K562 (cell line): Measurements from ENCODE around the gene ABHD17C. TPM values are rescaled to one million over a fixed set of nuclear protein-coding genes. Genes with fewer than 3 reads are reported as not detected.

Experiments
- ATAC-seq: fragments of 200-7000 bp; cut with Tn5 transposase; 3 replicates; pipeline ENCODE4 v1.9.1; 2020; ENCODE audit warnings: moderate library complexity
- BruUV-seq: library from RNA; stranded (reverse); fragments of 400-500 nt; replicated peaks from 2 replicates; lab custom pipeline; 2021; lab: Mats Ljungman, UMichigan
- CTCF ChIA-PET: fragments of 300-600 bp; formaldehyde crosslinking; extraction: SDS; loops from one replicate; lab custom pipeline; 2021; ENCODE audit warnings: low intra/inter-chr PET ratio; lab: Yijun Ruan, JAX
- POLR2A ChIA-PET: fragments of 300-600, 350-650 bp; sonication (Branson Sonifier 250); formaldehyde crosslinking; extraction: SDS; loops from one replicate; lab custom pipeline; 2021; ENCODE audit warnings: antibody characterized with exemption, inconsistent platforms; lab: Yijun Ruan, JAX
- DNase-seq, 4 experiments: peaks; one replicate each; pipeline versions ENCODE4 v3.0.0 to v3.0.0-alpha.2; 2011 to 2018; ENCODE audit warnings: low spot score in 3 of 4, mixed read lengths in 3 of 4; ENCODE audit errors: extremely low read depth in 1 of 4
- FAIRE-seq: peaks from 2 replicates; lab custom pipeline; 2011; peaks lifted over from hg19 to GRCh38; lab: Jason Lieb, UNC
- H2AFZ ChIP-seq: 2 replicates; pipeline ENCODE4 v1.6.0; 2011; ENCODE audit warnings: low read depth, low read length, control low read depth, inconsistent platforms
- H3K27ac ChIP-seq: fragments of 200-600 bp; 3 replicates; pipeline ENCODE4 v1.8.0; 2011; ENCODE audit warnings: low read depth, mild to moderate bottlenecking, control low read depth, inconsistent platforms, low read length, moderate library complexity, mixed read lengths; ENCODE audit errors: extremely low read depth
- H3K27me3 ChIP-seq, 2 experiments: fragments of 300-600 bp in 1 of 2; 2 replicates in 1 of 2; 3 replicates in 1 of 2; pipeline versions ENCODE4 v1.6.0 to v1.8.0; 2011; ENCODE audit warnings: inconsistent platforms in 2 of 2, low read length in 2 of 2, mild to moderate bottlenecking in 1 of 2, mixed read lengths in 1 of 2, moderate library complexity in 1 of 2; ENCODE audit not compliant: control insufficient read depth in 2 of 2, insufficient read depth in 2 of 2
- H3K36me3 ChIP-seq: fragments of 300-600 bp; 3 replicates; pipeline ENCODE4 v1.8.0; 2011; ENCODE audit warnings: mild to moderate bottlenecking, low read length, inconsistent platforms; ENCODE audit not compliant: control insufficient read depth, insufficient read depth
- H3K4me1 ChIP-seq, 2 experiments: fragments of 200-600 bp in 1 of 2; replicated peaks in 1 of 2; 2 replicates in 1 of 2; 3 replicates in 1 of 2; pipeline versions ENCODE4 v1.5.1 to v1.8.0; 2011; ENCODE audit warnings: inconsistent platforms in 2 of 2, low read length in 2 of 2, mild to moderate bottlenecking in 1 of 2, mixed read lengths in 1 of 2, moderate library complexity in 1 of 2; ENCODE audit not compliant: control insufficient read depth in 2 of 2, insufficient read depth in 2 of 2
- H3K4me2 ChIP-seq: 2 replicates; pipeline ENCODE4 v1.6.1; 2011; ENCODE audit warnings: low read length, control low read depth, inconsistent platforms, mixed read lengths; ENCODE audit not compliant: insufficient read depth
- H3K4me3 ChIP-seq: fragments of 200-600 bp; sonication (generic), shearing (Covaris generic); 2 replicates; pipeline ENCODE4 v1.5.1; 2016; ENCODE audit warnings: control low read depth, inconsistent platforms
- H3K79me2 ChIP-seq: fragments of 200-600 bp; 3 replicates; pipeline ENCODE4 v1.8.0; 2011; ENCODE audit warnings: low read length, inconsistent platforms; ENCODE audit not compliant: control insufficient read depth, insufficient read depth
- H3K9ac ChIP-seq, 2 experiments: 2 replicates each; pipeline versions ENCODE4 v1.6.0 to v1.6.1; 2011; ENCODE audit warnings: low read depth in 2 of 2, low read length in 2 of 2, control low read depth in 1 of 2, inconsistent platforms in 1 of 2, mild to moderate bottlenecking in 1 of 2, mixed read lengths in 1 of 2; ENCODE audit not compliant: insufficient read depth in 1 of 2
- H3K9me1 ChIP-seq: one replicate; pipeline ENCODE4 v1.6.0; 2011; ENCODE audit warnings: inconsistent platforms, mild to moderate bottlenecking, low read length, moderate library complexity; ENCODE audit not compliant: control insufficient read depth, insufficient read depth
- H3K9me3 ChIP-seq: replicated peaks from 2 replicates; pipeline ENCODE4 v1.5.1; 2011; ENCODE audit warnings: low read depth, low read length, inconsistent platforms; ENCODE audit not compliant: control insufficient read depth, insufficient read depth
- H4K20me1 ChIP-seq: replicated peaks from 2 replicates; pipeline ENCODE4 v1.6.1; 2011; ENCODE audit warnings: low read length, inconsistent platforms, mixed read lengths; ENCODE audit not compliant: control insufficient read depth, insufficient read depth
- BACH1 ChIP-seq: fragments of 200-800 bp; sonication (Bioruptor generic); IDR thresholded peaks from 2 replicates; pipeline ENCODE4 v1.6.1; 2016; ENCODE audit warnings: missing genetic modification characterization, missing compliant biosample characterization
- DIDO1 ChIP-seq: fragments of 450-650 bp; IDR thresholded peaks from 2 replicates; pipeline ENCODE4 v1.6.1; 2016; ENCODE audit warnings: low read depth, missing biosample characterization, missing genetic modification characterization
- FOXK1 ChIP-seq: sonication (generic); formaldehyde crosslinking; IDR thresholded peaks from 2 replicates; pipeline ENCODE4 v1.8.0; 2022; ENCODE audit warnings: missing genetic modification reagents, mild to moderate bottlenecking, borderline replicate concordance
- HNRNPL ChIP-seq: fragments of 200-400 bp; formaldehyde crosslinking; IDR thresholded peaks from 2 replicates; pipeline ENCODE4 v1.6.1; 2017; ENCODE audit warnings: low read depth, mild to moderate bottlenecking, low read length
- MCM3 ChIP-seq: fragments of 450-650 bp; IDR thresholded peaks from 2 replicates; pipeline ENCODE4 v1.6.1; 2016
- PATZ1 ChIP-seq: fragments of 250-450 bp; sonication (Bioruptor Pico); IDR thresholded peaks from 2 replicates; pipeline ENCODE4 v1.5.0; 2020; ENCODE audit warnings: mild to moderate bottlenecking, borderline replicate concordance
- PHB2 ChIP-seq: fragments of 450-650 bp; IDR thresholded peaks from 2 replicates; pipeline ENCODE4 v1.6.1; 2017; ENCODE audit warnings: low read depth
- POLR2G ChIP-seq: fragments of 200-400 bp; formaldehyde crosslinking; IDR thresholded peaks from 2 replicates; pipeline ENCODE4 v1.6.1; 2017; ENCODE audit warnings: low read depth, mild to moderate bottlenecking, antibody characterized with exemption, low read length, moderate library complexity
- RBM15 ChIP-seq: fragments of 200-400 bp; formaldehyde crosslinking; IDR thresholded peaks from 2 replicates; pipeline ENCODE4 v1.6.1; 2018; ENCODE audit warnings: mild to moderate bottlenecking, low read length, moderate library complexity; ENCODE audit not compliant: insufficient read depth
- SMARCE1 ChIP-seq: fragments of 450-650 bp; IDR thresholded peaks from 2 replicates; pipeline ENCODE4 v1.7.1; 2016; ENCODE audit warnings: mild to moderate bottlenecking
- SOX6 ChIP-seq: fragments of 450-650 bp; IDR thresholded peaks from 2 replicates; pipeline ENCODE4 v1.6.1; 2014; ENCODE audit warnings: mild to moderate bottlenecking
- SRSF9 ChIP-seq: fragments of 200-400 bp; formaldehyde crosslinking; IDR thresholded peaks from 2 replicates; pipeline ENCODE4 v1.6.1; 2017; ENCODE audit warnings: low read depth, low read length, borderline replicate concordance
- TGIF2 ChIP-seq: sonication (generic); formaldehyde crosslinking; IDR thresholded peaks from 2 replicates; pipeline ENCODE4 v1.8.1; 2022; ENCODE audit warnings: mild to moderate bottlenecking, missing genetic modification reagents, moderate library complexity
- ZBTB26 ChIP-seq: fragments of 450-650 bp; formaldehyde crosslinking; IDR thresholded peaks from 2 replicates; pipeline ENCODE4 v1.4.0; 2022; ENCODE audit warnings: missing genetic modification characterization
- ZNF830 ChIP-seq: fragments of 250-450 bp; sonication (Bioruptor Pico); IDR thresholded peaks from 2 replicates; pipeline ENCODE4 v1.5.0; 2021; ENCODE audit warnings: mild to moderate bottlenecking
- WGBS: fragments of 100-300 bp; shearing (Covaris generic); methylation state at CpG from one replicate; pipeline ENCODE4 v1.1.6; 2016; ENCODE audit warnings: low coverage, mixed read lengths; ENCODE audit not compliant: insufficient coverage; ENCODE audit errors: missing lambda C conversion rate; 5-methylcytosine and 5-hydroxymethylcytosine counted together
- in situ Hi-C: fragments of 300-500 bp; cut with MboI; formaldehyde crosslinking; loops from 4 replicates; pipeline ENCODE4 v1.15.0; 2018; ENCODE audit warnings: inconsistent platforms, mixed read lengths
- intact Hi-C: fragments of 100-400 bp; cut with micrococcal nuclease; formaldehyde crosslinking; loops from 2 replicates; pipeline ENCODE4 v1.14.2; 2022
- polyA plus RNA-seq, 8 experiments: library from polyadenylated mRNA; depleted of rRNA in 4 of 8; stranded (reverse) in 5 of 8; unstranded in 3 of 8; fragments of >200 nt; fragmentation: Nextera tagmentation in 2 of 8; fragmentation: Illumina TruSeq in 1 of 8; extraction: Ambion mirVana in 2 of 8; extraction: Trizol in 1 of 8; gene quantifications; 2 replicates each; pipeline versions ENCODE4 v1.2.1 to v1.2.3, GENCODE V29; 2011 to 2014; ENCODE audit warnings: inconsistent platforms in 1 of 8, missing spikeins in 1 of 8
- total RNA-seq, 7 experiments: library from RNA; depleted of rRNA in 6 of 7; stranded (reverse); fragments of >200 nt in 6 of 7; fragmentation: Illumina TruSeq in 2 of 7; extraction: Trizol in 2 of 7; gene quantifications; 2 replicates each; pipeline versions ENCODE4 v1.2.1 to v1.2.3, GENCODE V29; 2011 to 2021; ENCODE audit warnings: low replicate concordance in 1 of 7
- TF ChIP-seq, protein P1 (sequence below): fragments of 250-450 bp; sonication (Bioruptor Pico); IDR thresholded peaks from 2 replicates; pipeline ENCODE4 v1.8.0; 2022; ENCODE audit warnings: moderate library complexity, mild to moderate bottlenecking, inconsistent platforms
- TF ChIP-seq, protein P2 (sequence below): fragments of 450-650 bp; IDR thresholded peaks from 2 replicates; pipeline ENCODE4 v1.6.1; 2016; ENCODE audit warnings: low read depth, mild to moderate bottlenecking, moderate library complexity
- TF ChIP-seq, protein P3 (sequence below): fragments of 450-650 bp; formaldehyde crosslinking; conservative IDR thresholded peaks from 2 replicates; pipeline ENCODE4 v1.4.0; 2022; ENCODE audit warnings: mild to moderate bottlenecking, missing genetic modification characterization

Gene ABHD17C
- total and polyA plus RNA-seq, 9 of the 15 experiments (the other 6 are each of a cell fraction or from before 2014, with no cell fraction given): 0.04 to 0.42 (median 0.19) TPM; not detected in 1

- ATAC-seq (no peak), DNase-seq (no peak), FAIRE-seq (no peak)
- H3K9me3 ChIP-seq: no peaks in the 10 kb centered on the region; the same call in 1 of the 2 replicates
- peaks cover 0 to 15% of the 10 kb centered on the region in 2 experiments; a peak in 2 of 5 replicates for H3K27me3 ChIP-seq
- no peak overlapping the region for H3K27ac ChIP-seq
- H3K4me2 ChIP-seq: no peak overlapping the region
- H3K4me1 ChIP-seq: no peaks in the 10 kb centered on the region
- H4K20me1 ChIP-seq: no peaks in the 10 kb centered on the region
- no peak overlapping the region for H2AFZ ChIP-seq
- no peak overlapping the region for H3K4me3 ChIP-seq
- H3K36me3 ChIP-seq: no peaks in the 10 kb centered on the region
- no peak overlapping the region for H3K9ac ChIP-seq
- no peaks in the 10 kb centered on the region for H3K79me2 ChIP-seq
- intact Hi-C loops: no loop called here
- H3K9me1 ChIP-seq: no peaks in the 10 kb centered on the region
- in situ Hi-C loops: no loop called here
- POLR2A ChIA-PET: interaction anchor here (0.5 kb wide), 1 partner anchor 1161 kb away, joined by 3 read pairs; no protein-coding TSS in a partner anchor
- WGBS: 0% methylated on average over 3 of the region's 3 CpGs
- no TSS peak for BruUV-seq
- CTCF ChIA-PET: no interaction called here
- TF ChIP-seq BACH1 (tag): no peak
- no peak for TF ChIP-seq TGIF2
- no peak for TF ChIP-seq MCM3
- TF ChIP-seq, protein P1, sequence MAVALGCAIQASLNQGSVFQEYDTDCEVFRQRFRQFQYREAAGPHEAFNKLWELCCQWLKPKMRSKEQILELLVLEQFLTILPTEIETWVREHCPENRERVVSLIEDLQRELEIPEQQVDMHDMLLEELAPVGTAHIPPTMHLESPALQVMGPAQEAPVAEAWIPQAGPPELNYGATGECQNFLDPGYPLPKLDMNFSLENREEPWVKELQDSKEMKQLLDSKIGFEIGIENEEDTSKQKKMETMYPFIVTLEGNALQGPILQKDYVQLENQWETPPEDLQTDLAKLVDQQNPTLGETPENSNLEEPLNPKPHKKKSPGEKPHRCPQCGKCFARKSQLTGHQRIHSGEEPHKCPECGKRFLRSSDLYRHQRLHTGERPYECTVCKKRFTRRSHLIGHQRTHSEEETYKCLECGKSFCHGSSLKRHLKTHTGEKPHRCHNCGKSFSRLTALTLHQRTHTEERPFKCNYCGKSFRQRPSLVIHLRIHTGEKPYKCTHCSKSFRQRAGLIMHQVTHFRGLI (CRISPR knock-in tag): no peak
- TF ChIP-seq POLR2G: no peak
- TF ChIP-seq SOX6: no peak
- no peak for TF ChIP-seq ZBTB26 (CRISPR knock-in tag)
- TF ChIP-seq FOXK1 (CRISPR knock-in tag): no peak
- no peak for TF ChIP-seq DIDO1 (tag)
- TF ChIP-seq, protein P2, sequence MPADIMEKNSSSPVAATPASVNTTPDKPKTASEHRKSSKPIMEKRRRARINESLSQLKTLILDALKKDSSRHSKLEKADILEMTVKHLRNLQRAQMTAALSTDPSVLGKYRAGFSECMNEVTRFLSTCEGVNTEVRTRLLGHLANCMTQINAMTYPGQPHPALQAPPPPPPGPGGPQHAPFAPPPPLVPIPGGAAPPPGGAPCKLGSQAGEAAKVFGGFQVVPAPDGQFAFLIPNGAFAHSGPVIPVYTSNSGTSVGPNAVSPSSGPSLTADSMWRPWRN: no peak
- no peak for TF ChIP-seq SMARCE1
- TF ChIP-seq PATZ1: no peak
- TF ChIP-seq, protein P3, sequence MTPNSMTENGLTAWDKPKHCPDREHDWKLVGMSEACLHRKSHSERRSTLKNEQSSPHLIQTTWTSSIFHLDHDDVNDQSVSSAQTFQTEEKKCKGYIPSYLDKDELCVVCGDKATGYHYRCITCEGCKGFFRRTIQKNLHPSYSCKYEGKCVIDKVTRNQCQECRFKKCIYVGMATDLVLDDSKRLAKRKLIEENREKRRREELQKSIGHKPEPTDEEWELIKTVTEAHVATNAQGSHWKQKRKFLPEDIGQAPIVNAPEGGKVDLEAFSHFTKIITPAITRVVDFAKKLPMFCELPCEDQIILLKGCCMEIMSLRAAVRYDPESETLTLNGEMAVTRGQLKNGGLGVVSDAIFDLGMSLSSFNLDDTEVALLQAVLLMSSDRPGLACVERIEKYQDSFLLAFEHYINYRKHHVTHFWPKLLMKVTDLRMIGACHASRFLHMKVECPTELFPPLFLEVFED (CRISPR knock-in tag): no peak
- no peak for TF ChIP-seq SRSF9
- TF ChIP-seq RBM15: no peak
- no peak for TF ChIP-seq ZNF830 (CRISPR knock-in tag)
- TF ChIP-seq PHB2: no peak
- no peak for TF ChIP-seq HNRNPL
Observed at GRCh38 chr15:80764535-80764934, 69.4 kb downstream of the ABHD17C start.
